ENCODE results near the gene ZC2HC1B.

ZC2HC1B gene

DNA sequence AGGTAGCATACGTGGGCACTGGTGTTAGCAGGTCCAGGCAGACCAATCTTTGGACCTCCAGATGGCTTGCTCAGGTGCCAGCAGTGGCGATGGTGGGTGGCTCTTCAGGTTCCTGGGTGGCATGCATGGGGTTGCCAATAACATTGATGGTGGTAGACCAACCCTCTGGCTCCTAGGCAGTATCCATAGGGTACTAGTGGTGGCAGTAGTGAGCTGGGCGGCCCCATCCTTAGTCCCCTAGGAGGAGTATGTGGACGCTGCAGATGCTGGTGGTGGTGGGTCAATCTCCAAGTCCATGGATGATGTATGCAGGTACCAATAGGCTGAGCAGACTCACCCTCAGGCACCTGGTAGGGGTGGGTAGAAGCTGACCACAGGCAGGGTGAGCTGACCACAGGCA lies 70.6 kb downstream of the ZC2HC1B start:
- H3K27me3 ChIP-seq (ENCODE audit: control insufficient read depth, insufficient read depth, low read length), result no peaks in the 10 kb centered on the region
- no peak overlapping the region for H3K4me3 ChIP-seq (ENCODE audit: low read depth, low read length)
- H3K4me1 ChIP-seq (ENCODE audit: control insufficient read depth, insufficient read depth, low read length), result peaks cover 23% of the 10 kb centered on the region
- peaks cover 11% of the 10 kb centered on the region for H3K9me3 ChIP-seq (ENCODE audit: control insufficient read depth, insufficient read depth, low read length)
- no peak overlapping the region for H3K9ac ChIP-seq (ENCODE audit: low read depth, low read length)
- no peak overlapping the region for H3K27ac ChIP-seq (ENCODE audit: low read depth, low read length)
- H3K36me3 ChIP-seq (ENCODE audit: control insufficient read depth, insufficient read depth, low read length), result no peaks in the 10 kb centered on the region

DNA sequence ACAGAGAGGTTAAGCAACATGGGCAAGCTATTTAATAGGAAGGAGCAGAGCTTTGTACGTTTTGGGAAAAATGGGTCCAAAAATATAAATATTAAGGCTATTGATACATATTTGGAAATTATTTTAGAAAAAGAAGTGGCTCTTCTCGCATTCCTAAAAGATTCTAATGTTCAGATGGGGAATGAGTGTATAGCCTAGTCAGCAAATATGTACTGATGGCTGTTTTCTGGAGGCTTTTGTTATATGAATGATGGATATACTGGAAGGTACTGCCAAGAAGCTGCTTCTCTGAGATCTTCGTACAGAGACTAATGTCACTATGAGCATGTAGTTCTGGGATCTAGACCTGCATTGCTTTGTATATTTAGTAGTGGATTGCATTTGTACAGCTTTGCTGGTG lies 72.1 kb downstream of the ZC2HC1B start:
- no peaks in the 10 kb centered on the region for H3K36me3 ChIP-seq (ENCODE audit: control insufficient read depth, insufficient read depth, low read length)
- H3K9me3 ChIP-seq (ENCODE audit: control insufficient read depth, insufficient read depth, low read length), result peaks cover 3% of the 10 kb centered on the region; the same call in 1 of the 2 replicates
- H3K27ac ChIP-seq (ENCODE audit: low read depth, low read length), result peak overlapping the region; percentile 74
- H3K9ac ChIP-seq (ENCODE audit: low read depth, low read length), result no peak overlapping the region
- peaks cover 25% of the 10 kb centered on the region for H3K4me1 ChIP-seq (ENCODE audit: control insufficient read depth, insufficient read depth, low read length)
- no peaks in the 10 kb centered on the region for H3K27me3 ChIP-seq (ENCODE audit: control insufficient read depth, insufficient read depth, low read length)
- H3K4me3 ChIP-seq (ENCODE audit: low read depth, low read length), result no peak overlapping the region

DNA sequence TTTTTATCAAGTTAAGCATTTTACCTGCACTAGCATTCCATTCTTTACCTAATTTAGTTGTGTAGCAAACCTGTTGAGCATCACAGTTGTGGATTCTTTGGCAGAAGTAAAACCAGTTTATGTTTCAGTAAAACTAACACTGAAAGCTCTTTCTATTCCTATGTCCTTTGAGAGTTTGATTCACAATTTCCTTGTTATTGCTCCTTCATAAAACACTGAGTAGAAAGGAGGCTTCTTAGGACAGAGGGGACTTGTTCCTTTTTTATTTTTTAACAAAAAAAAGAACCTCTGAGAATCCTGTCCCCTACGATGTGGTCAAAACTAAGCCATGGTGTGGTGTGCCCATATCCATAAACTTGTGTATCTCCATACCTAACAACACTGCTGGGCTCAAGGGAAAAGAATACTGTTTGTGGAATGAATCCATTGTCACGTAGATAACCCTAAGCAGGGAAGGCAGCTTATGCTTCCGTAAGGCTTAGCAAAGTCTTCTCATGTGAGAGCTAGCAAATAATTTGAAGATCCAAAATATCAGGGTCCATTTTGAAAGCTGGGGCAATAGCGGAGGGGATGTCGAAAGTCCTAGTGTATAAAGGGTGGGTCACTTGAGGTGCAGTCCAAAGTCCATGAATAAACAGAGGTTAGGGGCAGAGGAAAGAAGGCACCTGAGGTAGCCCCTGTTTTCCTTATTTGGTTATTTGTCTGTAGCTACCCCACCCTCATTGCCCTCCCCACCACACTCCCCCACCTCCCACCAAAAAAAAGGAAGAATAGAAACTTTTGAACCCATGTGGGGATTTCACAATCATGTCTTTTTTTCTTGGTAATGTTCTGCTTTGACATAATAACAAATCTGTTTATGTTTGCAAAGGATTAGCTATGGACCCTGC lies 72.7 kb downstream of the ZC2HC1B start:
- no peaks in the 10 kb centered on the region for H3K36me3 ChIP-seq (ENCODE audit: control insufficient read depth, insufficient read depth, low read length)
- H3K9ac ChIP-seq (ENCODE audit: low read depth, low read length), result no peak overlapping the region
- H3K27ac ChIP-seq (ENCODE audit: low read depth, low read length), result peak overlapping the region; percentile 74
- H3K4me1 ChIP-seq (ENCODE audit: control insufficient read depth, insufficient read depth, low read length), result peaks cover 29% of the 10 kb centered on the region
- peak overlapping the region; percentile 18; the same call in 1 of the 2 replicates for H3K4me3 ChIP-seq (ENCODE audit: low read depth, low read length)
- no peaks in the 10 kb centered on the region; the same call in 1 of the 2 replicates for H3K27me3 ChIP-seq (ENCODE audit: control insufficient read depth, insufficient read depth, low read length)
- no peaks in the 10 kb centered on the region for H3K9me3 ChIP-seq (ENCODE audit: control insufficient read depth, insufficient read depth, low read length)

DNA sequence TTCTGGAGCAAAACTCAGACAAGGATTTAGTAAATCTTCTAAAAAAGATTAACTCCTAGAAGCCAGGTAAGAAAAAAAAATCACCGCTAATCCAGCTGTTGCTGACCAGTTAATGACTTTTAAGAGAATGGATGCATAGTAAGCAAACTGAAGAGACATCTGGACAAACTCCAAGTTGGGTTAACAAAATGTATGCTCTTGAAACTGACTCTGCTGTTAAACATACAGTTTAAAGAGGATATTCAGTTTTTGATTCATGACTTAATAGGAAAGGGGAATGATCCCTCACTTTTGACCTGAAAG lies 73.3 kb downstream of the ZC2HC1B start:
- no peak overlapping the region for H3K4me3 ChIP-seq (ENCODE audit: low read depth, low read length)
- no peaks in the 10 kb centered on the region for H3K36me3 ChIP-seq (ENCODE audit: control insufficient read depth, insufficient read depth, low read length)
- H3K27ac ChIP-seq (ENCODE audit: low read depth, low read length), result peak overlapping the region; percentile 74
- H3K9ac ChIP-seq (ENCODE audit: low read depth, low read length), result no peak overlapping the region
- no peaks in the 10 kb centered on the region; the same call in 1 of the 2 replicates for H3K27me3 ChIP-seq (ENCODE audit: control insufficient read depth, insufficient read depth, low read length)
- no peaks in the 10 kb centered on the region for H3K9me3 ChIP-seq (ENCODE audit: control insufficient read depth, insufficient read depth, low read length)
- peaks cover 29% of the 10 kb centered on the region for H3K4me1 ChIP-seq (ENCODE audit: control insufficient read depth, insufficient read depth, low read length)

DNA sequence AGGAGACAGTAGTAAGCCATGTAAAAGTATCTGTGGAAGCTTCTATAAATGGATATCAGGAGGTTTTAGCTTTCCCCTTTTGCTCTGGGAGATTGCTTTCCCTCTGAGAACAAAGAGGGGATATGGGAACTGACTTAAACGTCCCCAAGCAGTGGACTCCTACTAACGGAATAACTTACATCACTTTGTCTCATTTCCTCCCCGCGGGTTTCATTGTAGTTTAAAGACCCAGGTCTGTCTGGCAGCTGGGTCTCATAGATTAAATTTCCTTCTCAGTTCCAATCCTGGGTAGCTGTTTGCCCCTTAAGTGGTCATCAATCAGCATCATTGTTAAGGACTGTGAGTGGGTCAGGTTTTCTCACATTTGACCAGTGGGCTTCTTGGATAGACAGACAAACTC lies 75.1 kb downstream of the ZC2HC1B start:
- Histone ChIP-seq H3K4me1 (ENCODE audit: control insufficient read depth, insufficient read depth, low read length) (peaks cover 29% of the 10 kb centered on the region), H3K4me3 (ENCODE audit: low read depth, low read length) (no peak overlapping the region), H3K9me3 (ENCODE audit: control insufficient read depth, insufficient read depth, low read length) (no peaks in the 10 kb centered on the region), H3K36me3 (ENCODE audit: control insufficient read depth, insufficient read depth, low read length) (no peaks in the 10 kb centered on the region), H3K27ac (ENCODE audit: low read depth, low read length) (no peak overlapping the region), H3K9ac (ENCODE audit: low read depth, low read length) (no peak overlapping the region), H3K27me3 (ENCODE audit: control insufficient read depth, insufficient read depth, low read length) (no peaks in the 10 kb centered on the region; the same call in 1 of the 2 replicates)

DNA sequence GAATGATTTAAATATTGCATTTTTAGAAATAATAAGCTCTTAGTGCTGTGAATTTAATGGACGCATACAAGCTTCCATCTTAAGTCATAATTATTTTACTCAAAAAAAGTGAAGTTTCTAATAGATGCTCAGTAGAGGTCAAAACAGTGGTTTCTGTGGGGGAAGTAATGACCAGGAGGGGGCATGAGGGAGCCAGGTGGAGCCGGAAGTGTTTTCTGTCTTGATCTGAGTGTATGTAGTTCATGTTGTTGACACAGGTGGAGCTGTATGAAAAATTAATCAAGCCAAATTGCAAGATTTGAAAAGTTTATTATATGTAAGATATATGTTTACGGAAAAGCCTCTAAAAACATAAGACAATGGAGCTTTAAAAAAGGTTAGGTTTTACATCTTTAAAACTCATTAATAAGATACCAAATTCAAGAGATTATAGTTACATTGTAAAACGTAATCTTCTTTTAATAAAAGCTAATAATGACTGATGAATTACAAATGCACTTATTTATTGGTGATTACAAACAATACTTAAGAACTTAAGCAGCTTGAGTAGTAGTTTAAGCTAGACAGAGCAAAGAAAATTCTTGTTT lies 75.8 kb downstream of the ZC2HC1B start:
- Histone ChIP-seq H3K27me3 (ENCODE audit: control insufficient read depth, insufficient read depth, low read length) (no peaks in the 10 kb centered on the region; the same call in 1 of the 2 replicates), H3K4me3 (ENCODE audit: low read depth, low read length) (no peak overlapping the region), H3K9ac (ENCODE audit: low read depth, low read length) (no peak overlapping the region), H3K36me3 (ENCODE audit: control insufficient read depth, insufficient read depth, low read length) (no peaks in the 10 kb centered on the region), H3K9me3 (ENCODE audit: control insufficient read depth, insufficient read depth, low read length) (no peaks in the 10 kb centered on the region), H3K4me1 (ENCODE audit: control insufficient read depth, insufficient read depth, low read length) (peaks cover 29% of the 10 kb centered on the region), H3K27ac (ENCODE audit: low read depth, low read length) (no peak overlapping the region)

DNA sequence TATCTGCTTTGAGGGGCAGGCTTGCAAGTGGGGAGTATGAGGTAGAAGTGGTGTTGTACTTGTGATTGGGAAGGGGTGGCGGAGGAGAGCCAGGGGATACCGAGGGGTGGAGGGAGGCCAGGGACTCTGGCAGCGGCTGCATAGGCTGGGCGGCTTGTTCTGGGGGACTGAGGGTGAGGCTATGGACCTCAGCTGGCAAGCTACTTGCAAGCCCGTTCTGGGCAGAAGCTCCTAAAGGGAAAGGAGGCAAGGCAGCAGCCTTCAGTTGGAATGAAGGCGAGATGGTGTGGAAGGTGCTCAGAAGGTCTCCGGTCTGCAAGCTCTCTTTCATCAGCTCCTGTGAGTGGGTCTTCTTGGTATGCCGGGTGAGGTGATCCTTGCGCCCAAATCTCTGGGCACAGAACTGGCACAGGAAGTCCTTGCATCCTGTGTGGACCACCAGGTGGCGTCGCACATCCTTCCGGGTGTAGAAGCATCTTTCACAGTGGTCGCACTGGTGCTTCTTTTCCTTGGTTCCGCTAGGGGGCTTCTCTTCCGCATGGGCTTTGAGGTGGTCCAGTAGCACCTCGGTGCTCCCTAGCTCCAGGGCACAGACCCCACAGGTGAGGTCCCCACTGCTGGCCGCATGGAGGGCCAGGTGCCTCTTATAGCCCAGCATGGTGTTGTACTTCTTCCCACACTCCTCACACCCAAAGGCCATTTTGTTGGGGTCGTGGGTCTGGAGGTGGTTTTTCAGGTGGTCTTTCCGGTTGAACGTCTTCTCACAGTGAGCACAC lies 77.8 kb downstream of the ZC2HC1B start:
- H3K27ac ChIP-seq (ENCODE audit: low read depth, low read length), result no peak overlapping the region
- H3K36me3 ChIP-seq (ENCODE audit: control insufficient read depth, insufficient read depth, low read length), result no peaks in the 10 kb centered on the region
- H3K4me1 ChIP-seq (ENCODE audit: control insufficient read depth, insufficient read depth, low read length), result peaks cover 18% of the 10 kb centered on the region
- no peak overlapping the region for H3K9ac ChIP-seq (ENCODE audit: low read depth, low read length)
- H3K27me3 ChIP-seq (ENCODE audit: control insufficient read depth, insufficient read depth, low read length), result no peaks in the 10 kb centered on the region; the same call in 1 of the 2 replicates
- H3K9me3 ChIP-seq (ENCODE audit: control insufficient read depth, insufficient read depth, low read length), result no peaks in the 10 kb centered on the region
- H3K4me3 ChIP-seq (ENCODE audit: low read depth, low read length), result no peak overlapping the region

DNA sequence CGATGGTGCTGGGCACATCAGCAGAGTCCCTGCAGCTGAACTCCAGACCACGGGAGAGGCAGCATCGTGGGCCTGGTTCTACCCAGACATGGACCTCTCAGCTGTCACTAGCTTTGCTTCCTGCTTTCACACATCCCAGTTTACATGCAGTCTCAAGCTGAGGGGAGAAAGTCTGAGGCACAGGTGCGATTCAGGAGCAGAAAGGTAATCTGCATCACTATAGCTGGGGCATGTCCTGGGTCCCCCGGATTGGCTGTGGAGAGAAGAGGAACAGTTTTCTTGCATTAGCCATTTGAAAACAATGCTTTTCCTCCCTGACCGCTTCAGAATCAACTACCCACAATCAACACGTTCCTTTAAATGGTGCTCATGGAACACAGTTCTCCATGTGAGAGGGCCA lies 83.9 kb downstream of the ZC2HC1B start:
- H3K4me3 ChIP-seq (ENCODE audit: low read depth, low read length), result no peak overlapping the region
- H3K4me1 ChIP-seq (ENCODE audit: control insufficient read depth, insufficient read depth, low read length), result peaks cover 4% of the 10 kb centered on the region; the same call in 1 of the 2 replicates
- no peaks in the 10 kb centered on the region for H3K9me3 ChIP-seq (ENCODE audit: control insufficient read depth, insufficient read depth, low read length)
- H3K36me3 ChIP-seq (ENCODE audit: control insufficient read depth, insufficient read depth, low read length), result no peaks in the 10 kb centered on the region
- peaks cover 39% of the 10 kb centered on the region for H3K27me3 ChIP-seq (ENCODE audit: control insufficient read depth, insufficient read depth, low read length)
- no peak overlapping the region for H3K9ac ChIP-seq (ENCODE audit: low read depth, low read length)
- H3K27ac ChIP-seq (ENCODE audit: low read depth, low read length), result no peak overlapping the region

DNA sequence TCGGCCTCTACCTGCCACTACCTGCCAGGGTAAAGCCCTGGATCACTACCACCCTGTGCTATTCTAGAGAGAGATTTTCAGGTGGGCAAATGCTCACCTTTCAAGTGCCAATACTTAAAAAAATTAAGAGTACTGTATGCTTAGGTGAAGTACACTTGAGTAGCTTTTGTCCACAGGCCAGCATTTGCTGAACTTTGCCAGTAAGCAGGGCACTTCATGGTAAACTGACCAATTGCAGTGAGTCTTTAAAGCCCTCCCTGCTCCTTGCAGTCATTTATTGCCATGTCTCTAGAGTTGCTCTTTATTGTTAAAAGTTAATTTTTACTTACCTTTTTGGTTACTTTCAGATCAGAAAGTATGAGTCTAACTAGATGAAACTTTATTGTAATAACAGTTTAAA lies 85.3 kb downstream of the ZC2HC1B start:
- Histone ChIP-seq H3K4me3 (ENCODE audit: low read depth, low read length) (no peak overlapping the region), H3K4me1 (ENCODE audit: control insufficient read depth, insufficient read depth, low read length) (peaks cover 11% of the 10 kb centered on the region; the same call in 1 of the 2 replicates), H3K9ac (ENCODE audit: low read depth, low read length) (no peak overlapping the region), H3K36me3 (ENCODE audit: control insufficient read depth, insufficient read depth, low read length) (no peaks in the 10 kb centered on the region), H3K27me3 (ENCODE audit: control insufficient read depth, insufficient read depth, low read length) (peaks cover 52% of the 10 kb centered on the region), H3K9me3 (ENCODE audit: control insufficient read depth, insufficient read depth, low read length) (no peaks in the 10 kb centered on the region), H3K27ac (ENCODE audit: low read depth, low read length) (no peak overlapping the region)

DNA sequence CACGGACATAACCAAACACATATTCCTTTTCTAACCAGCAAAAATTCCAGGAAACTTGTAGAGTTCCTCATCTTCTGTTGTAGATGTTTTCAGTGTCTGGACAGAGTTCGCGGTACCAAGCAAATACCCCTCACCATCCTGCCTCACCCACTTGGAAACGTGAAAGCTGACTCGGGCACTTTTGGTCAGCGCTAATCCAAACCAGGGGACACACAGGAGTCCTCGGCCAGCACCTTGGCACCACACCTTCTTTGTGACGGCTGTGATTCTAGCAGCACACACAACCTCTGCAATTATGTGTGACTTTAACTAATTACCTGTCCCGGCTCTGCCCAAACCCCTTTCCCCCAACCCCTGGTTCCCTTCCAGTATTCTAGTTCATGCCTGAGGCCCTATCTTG lies 85.7 kb downstream of the ZC2HC1B start:
- Histone ChIP-seq H3K27ac (ENCODE audit: low read depth, low read length) (no peak overlapping the region), H3K4me1 (ENCODE audit: control insufficient read depth, insufficient read depth, low read length) (peaks cover 11% of the 10 kb centered on the region; the same call in 1 of the 2 replicates), H3K9ac (ENCODE audit: low read depth, low read length) (no peak overlapping the region), H3K9me3 (ENCODE audit: control insufficient read depth, insufficient read depth, low read length) (no peaks in the 10 kb centered on the region), H3K27me3 (ENCODE audit: control insufficient read depth, insufficient read depth, low read length) (peaks cover 57% of the 10 kb centered on the region), H3K36me3 (ENCODE audit: control insufficient read depth, insufficient read depth, low read length) (no peaks in the 10 kb centered on the region), H3K4me3 (ENCODE audit: low read depth, low read length) (no peak overlapping the region)

All from HUES48 (cell line).